BJ (cell line): Measurements from ENCODE around the gene AURKA. TPM values are rescaled to one million over a fixed set of nuclear protein-coding genes. Genes with fewer than 3 reads are reported as not detected.

ENCODE experiments used
- CTCF ChIA-PET: fragments of 350-600 bp; formaldehyde crosslinking; extraction: SDS; loops from one replicate; lab custom pipeline; 2021; ENCODE audit warnings: antibody characterized with exemption, inconsistent platforms; lab: Yijun Ruan, JAX
- POLR2A ChIA-PET: fragments of 300-600 bp; sonication (Branson Sonifier 250); formaldehyde crosslinking; extraction: SDS; loops from one replicate; lab custom pipeline; 2021; ENCODE audit warnings: antibody characterized with exemption; lab: Charles Lee
- DNase-seq: peaks from one replicate; pipeline ENCODE4 v3.0.0-alpha.2; 2011; ENCODE audit warnings: low read depth
- H3K27me3 ChIP-seq: 2 replicates; pipeline ENCODE4 v1.6.0; 2011; ENCODE audit warnings: low read length; ENCODE audit not compliant: control insufficient read depth, insufficient read depth
- H3K36me3 ChIP-seq: 2 replicates; pipeline ENCODE4 v1.5.1; 2011; ENCODE audit warnings: low read length; ENCODE audit not compliant: control insufficient read depth, insufficient read depth
- H3K4me3 ChIP-seq: 2 replicates; pipeline ENCODE4 v1.5.1; 2011; ENCODE audit warnings: low read depth, mild to moderate bottlenecking, control low read depth, low read length
- polyA plus RNA-seq: library from polyadenylated mRNA; depleted of rRNA; stranded (reverse); fragments of >200 nt; gene quantifications from 2 replicates; pipeline ENCODE4 v1.2.3, GENCODE V29; 2011
- TF ChIP-seq, protein P1 (sequence below): IDR thresholded peaks from 2 replicates; pipeline ENCODE4 v1.5.1; 2011; ENCODE audit warnings: low read depth, mild to moderate bottlenecking, control low read depth, inconsistent platforms, low read length, moderate library complexity; ENCODE audit not compliant: insufficient read depth

AURKA gene
- polyA plus RNA-seq, 1 experiment = 40.4 TPM

DNA sequence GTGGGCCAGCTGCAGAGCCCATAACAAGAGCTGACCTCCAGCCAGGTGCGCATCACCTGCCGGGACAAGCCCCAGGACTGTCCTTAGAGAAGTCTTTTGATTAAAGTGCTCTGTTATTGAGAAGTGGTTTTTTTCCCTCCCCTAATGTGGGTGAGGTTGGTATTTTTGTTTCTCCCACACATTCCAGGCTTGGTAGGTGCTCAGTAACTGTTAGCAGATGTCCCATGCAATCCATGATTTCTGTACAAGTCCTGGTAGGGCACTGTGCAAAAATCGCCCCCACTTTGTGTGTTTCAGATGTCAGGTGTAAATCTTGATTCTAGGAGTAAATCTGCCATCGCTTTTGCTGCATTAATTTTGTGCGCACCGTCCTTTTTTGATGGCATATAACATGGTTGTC lies 28.5 kb downstream of the AURKA start:
- DNase-seq = no peak
- ChIA-PET POLR2A (no interaction called here), CTCF (interaction anchor here (0.7 to 1.0 kb wide), 3 partner anchors 9 to 566 kb away, joined by 3 to 4 read pairs (median 3); no protein-coding TSS in a partner anchor)
- Histone ChIP-seq H3K4me3 (no peak overlapping the region), H3K36me3 (peaks cover 6% of the 10 kb centered on the region; the same call in 1 of the 2 replicates), H3K27me3 (no peaks in the 10 kb centered on the region)
- TF ChIP-seq, protein P1, sequence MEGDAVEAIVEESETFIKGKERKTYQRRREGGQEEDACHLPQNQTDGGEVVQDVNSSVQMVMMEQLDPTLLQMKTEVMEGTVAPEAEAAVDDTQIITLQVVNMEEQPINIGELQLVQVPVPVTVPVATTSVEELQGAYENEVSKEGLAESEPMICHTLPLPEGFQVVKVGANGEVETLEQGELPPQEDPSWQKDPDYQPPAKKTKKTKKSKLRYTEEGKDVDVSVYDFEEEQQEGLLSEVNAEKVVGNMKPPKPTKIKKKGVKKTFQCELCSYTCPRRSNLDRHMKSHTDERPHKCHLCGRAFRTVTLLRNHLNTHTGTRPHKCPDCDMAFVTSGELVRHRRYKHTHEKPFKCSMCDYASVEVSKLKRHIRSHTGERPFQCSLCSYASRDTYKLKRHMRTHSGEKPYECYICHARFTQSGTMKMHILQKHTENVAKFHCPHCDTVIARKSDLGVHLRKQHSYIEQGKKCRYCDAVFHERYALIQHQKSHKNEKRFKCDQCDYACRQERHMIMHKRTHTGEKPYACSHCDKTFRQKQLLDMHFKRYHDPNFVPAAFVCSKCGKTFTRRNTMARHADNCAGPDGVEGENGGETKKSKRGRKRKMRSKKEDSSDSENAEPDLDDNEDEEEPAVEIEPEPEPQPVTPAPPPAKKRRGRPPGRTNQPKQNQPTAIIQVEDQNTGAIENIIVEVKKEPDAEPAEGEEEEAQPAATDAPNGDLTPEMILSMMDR = no peak

DNA sequence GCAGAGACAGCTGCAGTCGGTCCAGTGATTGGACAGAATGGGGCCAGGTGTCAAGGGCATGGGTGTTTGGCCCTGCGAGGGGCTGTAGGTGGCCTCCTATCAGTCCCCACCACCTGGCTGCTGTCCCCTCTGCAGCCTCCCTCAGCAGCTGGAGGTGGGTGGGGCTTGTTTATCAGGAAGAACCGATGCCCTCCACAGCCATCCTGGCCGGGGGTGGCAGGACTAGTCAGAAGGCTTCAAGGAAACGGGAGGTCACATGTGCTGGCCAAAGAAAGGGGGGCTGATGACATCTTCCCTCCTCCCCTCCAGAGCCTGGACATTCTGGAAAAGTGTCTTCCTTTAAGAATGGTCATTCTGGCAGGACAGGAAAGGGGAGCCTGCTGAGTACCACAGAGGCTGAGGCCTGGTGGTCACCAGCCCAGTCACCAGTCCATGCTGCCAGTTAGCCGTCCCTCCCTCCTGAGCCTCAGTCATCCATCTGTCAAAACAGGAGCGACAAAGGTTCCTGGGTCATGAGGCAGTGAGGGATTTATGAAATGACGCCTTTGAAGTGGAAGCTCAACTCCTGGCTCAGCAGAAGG lies 29.1 kb downstream of the AURKA start:
- Histone ChIP-seq H3K36me3 (peaks cover 6% of the 10 kb centered on the region; the same call in 1 of the 2 replicates), H3K4me3 (no peak overlapping the region), H3K27me3 (no peaks in the 10 kb centered on the region)
- DNase-seq = no peak
- TF ChIP-seq, protein P1 = no peak
- POLR2A ChIA-PET = no interaction called here
- CTCF ChIA-PET = interaction anchor here (0.7 to 1.0 kb wide), 2 partner anchors 10 to 566 kb away, joined by 3 to 4 read pairs; no protein-coding TSS in a partner anchor

DNA sequence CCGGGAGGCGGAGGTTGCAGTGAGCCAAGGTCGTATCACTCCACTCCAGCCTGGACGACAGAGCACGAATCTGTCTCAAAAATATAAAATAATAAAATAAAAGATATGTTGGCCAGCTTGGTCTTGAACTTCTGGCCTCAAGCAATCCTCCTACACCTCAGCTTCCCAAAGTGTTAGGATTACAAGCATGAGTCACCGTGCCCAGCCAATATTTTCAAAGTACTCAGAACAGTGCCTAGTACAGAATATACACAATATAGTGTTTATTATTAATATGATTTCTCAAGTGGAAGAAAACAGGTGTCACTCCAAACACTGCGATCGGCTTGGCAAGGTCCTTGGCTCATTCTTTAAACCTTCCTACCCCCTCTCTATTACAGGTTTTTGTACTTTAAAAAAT lies 30.1 kb downstream of the AURKA start:
- ChIA-PET POLR2A (interaction anchor here (0.6 kb wide), 1 partner anchor 10 kb away, joined by 6 read pairs; no protein-coding TSS in a partner anchor), CTCF (no interaction called here)
- TF ChIP-seq, protein P1 = no peak
- Histone ChIP-seq H3K27me3 (no peaks in the 10 kb centered on the region), H3K4me3 (no peak overlapping the region), H3K36me3 (peaks cover 6% of the 10 kb centered on the region; the same call in 1 of the 2 replicates)
- no peak for DNase-seq

DNA sequence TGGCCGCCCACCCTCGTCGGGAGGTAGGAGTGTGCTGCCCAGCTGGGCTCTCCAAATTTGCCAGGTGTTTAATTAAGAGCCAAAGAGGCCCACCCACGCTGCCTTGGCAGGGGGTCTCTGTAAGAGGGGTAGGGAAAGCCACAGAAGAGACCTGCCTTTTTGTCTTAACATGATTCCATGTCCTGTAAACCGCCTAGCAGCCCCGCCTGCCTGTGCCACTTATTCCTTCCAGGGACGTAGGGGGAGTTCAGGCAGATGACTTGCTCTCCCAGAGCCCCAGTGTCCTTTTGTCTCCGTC lies 31.2 kb downstream of the AURKA start:
- ChIA-PET CTCF (no interaction called here), POLR2A (no interaction called here)
- no peak for DNase-seq
- peaks cover 5% of the 10 kb centered on the region; the same call in 1 of the 2 replicates for H3K36me3 ChIP-seq
- H3K4me3 ChIP-seq = no peak overlapping the region
- TF ChIP-seq, protein P1 = no peak
- H3K27me3 ChIP-seq = no peaks in the 10 kb centered on the region

DNA sequence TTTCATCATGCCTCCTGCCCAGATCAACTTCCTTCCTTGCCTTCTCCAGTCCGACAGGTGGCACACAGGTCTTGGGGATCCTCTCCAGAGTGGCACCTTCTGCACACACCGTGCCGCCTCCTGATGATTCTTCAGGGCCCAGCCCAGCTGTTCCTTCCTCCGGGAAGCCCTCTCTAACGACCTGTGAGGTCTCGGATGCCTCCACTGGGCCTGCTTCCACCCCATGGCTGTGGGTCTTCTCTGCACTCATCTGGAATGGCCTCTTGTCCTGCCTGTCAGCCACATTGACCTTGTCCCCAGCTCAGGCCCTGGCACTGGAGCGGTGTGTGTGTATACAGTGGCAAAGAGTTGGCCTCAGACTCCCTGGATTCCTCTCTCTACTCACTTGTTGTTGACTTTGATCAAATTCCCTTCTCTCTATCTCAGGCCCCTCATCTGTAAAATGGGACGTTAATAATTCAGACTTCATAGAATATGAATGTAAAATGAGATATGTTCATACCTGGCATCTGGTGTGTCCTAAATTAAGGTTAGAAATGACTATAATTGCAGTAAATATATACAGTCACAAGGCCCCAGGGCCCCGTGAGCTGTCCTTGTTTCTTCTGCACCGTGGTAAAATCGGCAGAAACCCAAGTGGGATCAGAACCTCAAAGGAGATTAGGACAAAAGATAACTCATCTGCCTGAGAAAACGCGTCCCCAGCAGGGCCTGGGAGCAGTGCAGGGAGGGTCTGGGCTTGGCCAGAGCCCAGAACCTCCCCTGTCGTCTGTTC lies 31.7 kb downstream of the AURKA start:
- CTCF ChIA-PET = interaction anchor here (0.5 kb wide), 1 partner anchor 14 kb away, joined by 3 read pairs; no protein-coding TSS in a partner anchor
- TF ChIP-seq, protein P1 = no peak
- Histone ChIP-seq H3K36me3 (peaks cover 5% of the 10 kb centered on the region; the same call in 1 of the 2 replicates), H3K27me3 (no peaks in the 10 kb centered on the region), H3K4me3 (peak overlapping the region; percentile 86)
- DNase-seq = no peak
- POLR2A ChIA-PET = interaction anchor here (0.6 kb wide), 1 partner anchor 8 kb away, joined by 3 read pairs; no protein-coding TSS in a partner anchor
